Endothelial cell of umbilical vein (primary cell): Measurements from ENCODE around the gene FAXDC2. TPM values are rescaled to one million over a fixed set of nuclear protein-coding genes. Genes with fewer than 3 reads are reported as not detected.

ENCODE experiments used
- BruUV-seq: library from RNA; stranded (reverse); fragments of 400-500 nt; replicated peaks from 2 replicates; lab custom pipeline; 2021; lab: Mats Ljungman, UMichigan
- CTCF ChIA-PET: fragments of 300-600, 350-600 bp; sonication (Branson Sonifier 250); formaldehyde crosslinking; loops from one replicate; lab custom pipeline; 2021; ENCODE audit warnings: antibody characterized with exemption, inconsistent platforms; lab: Charles Lee
- POLR2A ChIA-PET: fragments of 300-600, 350-600 bp; sonication (Branson Sonifier 250); formaldehyde crosslinking; loops from one replicate; lab custom pipeline; 2021; ENCODE audit warnings: antibody characterized with exemption, inconsistent platforms; lab: Charles Lee
- DNase-seq: peaks from one replicate; pipeline ENCODE4 v3.0.0-alpha.2; 2011; ENCODE audit warnings: low read depth, low spot score
- FAIRE-seq: peaks from 2 replicates; lab custom pipeline; 2011; peaks lifted over from hg19 to GRCh38; lab: Jason Lieb, UNC
- H2AFZ ChIP-seq: 2 replicates; pipeline ENCODE4 v1.6.0; 2012; ENCODE audit warnings: low read depth, low read length, control low read depth, inconsistent platforms
- H3K27ac ChIP-seq: 2 replicates; pipeline ENCODE4 v1.5.1; 2011; ENCODE audit warnings: low read depth, mild to moderate bottlenecking, control low read depth, low read length, moderate library complexity; ENCODE audit not compliant: insufficient read depth
- H3K27me3 ChIP-seq, 2 experiments: 2 replicates each; pipeline versions ENCODE4 v1.6.0 to v1.6.1; 2011; ENCODE audit warnings: low read length in 2 of 2, mixed read lengths in 1 of 2; ENCODE audit not compliant: control insufficient read depth in 2 of 2, insufficient read depth in 2 of 2
- H3K36me3 ChIP-seq, 2 experiments: 2 replicates in 1 of 2; 3 replicates in 1 of 2; pipeline ENCODE4 v1.5.1; 2011; ENCODE audit warnings: low read length in 2 of 2, mild to moderate bottlenecking in 1 of 2, moderate library complexity in 1 of 2; ENCODE audit not compliant: control insufficient read depth in 2 of 2, insufficient read depth in 2 of 2; ENCODE audit errors: extremely low read depth in 1 of 2
- H3K4me1 ChIP-seq: 3 replicates; pipeline ENCODE4 v1.5.1; 2011; ENCODE audit warnings: mild to moderate bottlenecking, low read length; ENCODE audit not compliant: control insufficient read depth, insufficient read depth; ENCODE audit errors: extremely low read depth
- H3K4me2 ChIP-seq: 2 replicates; pipeline ENCODE4 v1.6.1; 2011; ENCODE audit warnings: low read length, control low read depth, mixed read lengths; ENCODE audit not compliant: insufficient read depth
- H3K4me3 ChIP-seq, 3 experiments: fragments of 200-600 bp in 1 of 3; sonication (generic), shearing (Covaris generic) in 1 of 3; replicated peaks in 1 of 3; 2 replicates each; pipeline ENCODE4 v1.5.1; 2011 to 2016; ENCODE audit warnings: control low read depth in 3 of 3, low read length in 3 of 3, mild to moderate bottlenecking in 2 of 3, inconsistent platforms in 1 of 3, low read depth in 1 of 3, moderate library complexity in 1 of 3; ENCODE audit not compliant: insufficient read depth in 1 of 3
- H3K79me2 ChIP-seq: 2 replicates; pipeline ENCODE4 v1.6.0; 2012; ENCODE audit warnings: low read length, inconsistent platforms; ENCODE audit not compliant: control insufficient read depth, insufficient read depth
- H3K9ac ChIP-seq: replicated peaks from 2 replicates; pipeline ENCODE3; 2011; ENCODE audit warnings: low read length, control low read depth; ENCODE audit not compliant: insufficient read depth; ENCODE audit errors: extremely low read depth
- H3K9me1 ChIP-seq: replicated peaks from 3 replicates; pipeline ENCODE4 v1.6.0; 2011; ENCODE audit warnings: mild to moderate bottlenecking, low read length; ENCODE audit not compliant: control insufficient read depth, insufficient read depth; ENCODE audit errors: extremely low read depth
- H3K9me3 ChIP-seq: replicated peaks from 2 replicates; pipeline ENCODE4 v1.5.1; 2012; ENCODE audit warnings: low read length, inconsistent platforms; ENCODE audit not compliant: control insufficient read depth, insufficient read depth
- H4K20me1 ChIP-seq: replicated peaks from 2 replicates; pipeline ENCODE3; 2011; ENCODE audit warnings: mild to moderate bottlenecking, low read length; ENCODE audit not compliant: control insufficient read depth, insufficient read depth; ENCODE audit errors: extremely low read depth
- CTCF ChIP-seq, 2 donors: IDR thresholded peaks; 1 replicate in 1 of 2; 2 replicates in 1 of 2; pipeline ENCODE4 v1.5.1; 2011; ENCODE audit warnings: low read length in 2 of 2, mild to moderate bottlenecking in 2 of 2, moderate library complexity in 2 of 2, control low read depth in 1 of 2, inconsistent platforms in 1 of 2, low read depth in 1 of 2; ENCODE audit not compliant: insufficient read depth in 1 of 2; ENCODE audit errors: extremely low read depth in 1 of 2
- EZH2 ChIP-seq: IDR thresholded peaks from 2 replicates; pipeline ENCODE4 v1.6.1; 2012; ENCODE audit warnings: borderline replicate concordance, low read depth, mild to moderate bottlenecking, moderate library complexity, low read length, inconsistent platforms; ENCODE audit not compliant: severe bottlenecking
- FOS ChIP-seq: IDR thresholded peaks from 2 replicates; pipeline ENCODE4 v1.6.1; 2011; ENCODE audit warnings: mild to moderate bottlenecking, low read length, moderate library complexity, borderline replicate concordance; ENCODE audit not compliant: insufficient read depth
- GATA2 ChIP-seq: IDR thresholded peaks from 2 replicates; pipeline ENCODE4 v1.7.0; 2011; ENCODE audit warnings: low read depth, mild to moderate bottlenecking, moderate library complexity, mixed read lengths, low read length; ENCODE audit not compliant: insufficient read length, insufficient read depth
- JUN ChIP-seq: IDR thresholded peaks from 2 replicates; pipeline ENCODE4 v1.6.1; 2011; ENCODE audit warnings: borderline replicate concordance, low read depth; ENCODE audit not compliant: insufficient read length, insufficient read depth
- MAX ChIP-seq: IDR thresholded peaks from 2 replicates; pipeline ENCODE4 v1.6.1; 2011; ENCODE audit not compliant: insufficient read depth, insufficient read length
- MYC ChIP-seq: IDR thresholded peaks from one replicate; pipeline ENCODE4 v1.6.1; 2011; ENCODE audit warnings: mild to moderate bottlenecking, low read depth, low read length
- POLR2A ChIP-seq: IDR thresholded peaks from 2 replicates; pipeline ENCODE4 v1.6.1; 2012; ENCODE audit warnings: low read depth, mild to moderate bottlenecking, control low read depth, low read length
- POLR2AphosphoS5 ChIP-seq: IDR thresholded peaks from 2 replicates; pipeline ENCODE4 v1.6.1; 2012; ENCODE audit warnings: low read depth, mild to moderate bottlenecking, control low read depth, low read length, moderate library complexity; ENCODE audit not compliant: insufficient read depth
- dilution Hi-C: fragments of 300-500 bp; cut with MboI; formaldehyde crosslinking; loops from one replicate; pipeline ENCODE4 v1.15.0; 2019; ENCODE audit warnings: low sequenced_read_pairs; ENCODE audit not compliant: extremely low pct_ligation_motif_present
- intact Hi-C: fragments of 100-400 bp; cut with micrococcal nuclease; formaldehyde crosslinking; loops from one replicate; pipeline ENCODE4 v1.10.0; 2022
- polyA plus RNA-seq, 4 experiments: library from polyadenylated mRNA; depleted of rRNA in 3 of 4; stranded (reverse) in 3 of 4; unstranded in 1 of 4; fragments of >200 nt; gene quantifications; 2 replicates each; pipeline versions ENCODE4 v1.2.1 to v1.2.3, GENCODE V29; 2011 to 2012; ENCODE audit warnings: missing spikeins in 1 of 4
- total RNA-seq: library from RNA; stranded (reverse); gene quantifications from 2 replicates; pipeline ENCODE4 v1.2.3, GENCODE V29; 2021

Gene FAXDC2
- total and polyA plus RNA-seq, 2 donors (not counting 3 experiments of a cell fraction or from before 2014, with no cell fraction given): 8.3 to 12.0 TPM

- Histone ChIP-seq H2AFZ (no peak overlapping the region), H4K20me1 (no peaks in the 10 kb centered on the region), H3K27me3 (no peaks in the 10 kb centered on the region), H3K4me1 (peaks cover 5% of the 10 kb centered on the region), H3K79me2 (no peaks in the 10 kb centered on the region), H3K9ac (no peak overlapping the region), H3K4me2 (no peak overlapping the region), H3K9me1 (no peaks in the 10 kb centered on the region), H3K9me3 (no peaks in the 10 kb centered on the region), H3K27ac (no peak overlapping the region), H3K4me3 (no peak overlapping the region), H3K36me3 (peaks cover 0 to 16% of the 10 kb centered on the region in 2 experiments)
- dilution Hi-C loops: no loop called here
- ChIA-PET POLR2A (no interaction called here), CTCF (no interaction called here)
- no peak for FAIRE-seq
- intact Hi-C loops: no loop called here
- BruUV-seq: no TSS peak
- TF ChIP-seq MAX (no peak), CTCF (IDR thresholded peaks at IDR 0.05; ENCODE audit: extremely low read depth in 1 of 2, insufficient read depth in 1 of 2, low read depth in 1 of 2, low read length in 2 of 2) (no peak), JUN (no peak), MYC (no peak), POLR2AphosphoS5 (no peak), POLR2A (no peak), EZH2 (no peak), GATA2 (no peak), FOS (no peak)
- DNase-seq: no peak
These were observed 19.0 kb downstream of the FAXDC2 start for GRCh38 chr5:154831451-154831850.
